ENCODE data around the gene TAS2R40.

DNA sequence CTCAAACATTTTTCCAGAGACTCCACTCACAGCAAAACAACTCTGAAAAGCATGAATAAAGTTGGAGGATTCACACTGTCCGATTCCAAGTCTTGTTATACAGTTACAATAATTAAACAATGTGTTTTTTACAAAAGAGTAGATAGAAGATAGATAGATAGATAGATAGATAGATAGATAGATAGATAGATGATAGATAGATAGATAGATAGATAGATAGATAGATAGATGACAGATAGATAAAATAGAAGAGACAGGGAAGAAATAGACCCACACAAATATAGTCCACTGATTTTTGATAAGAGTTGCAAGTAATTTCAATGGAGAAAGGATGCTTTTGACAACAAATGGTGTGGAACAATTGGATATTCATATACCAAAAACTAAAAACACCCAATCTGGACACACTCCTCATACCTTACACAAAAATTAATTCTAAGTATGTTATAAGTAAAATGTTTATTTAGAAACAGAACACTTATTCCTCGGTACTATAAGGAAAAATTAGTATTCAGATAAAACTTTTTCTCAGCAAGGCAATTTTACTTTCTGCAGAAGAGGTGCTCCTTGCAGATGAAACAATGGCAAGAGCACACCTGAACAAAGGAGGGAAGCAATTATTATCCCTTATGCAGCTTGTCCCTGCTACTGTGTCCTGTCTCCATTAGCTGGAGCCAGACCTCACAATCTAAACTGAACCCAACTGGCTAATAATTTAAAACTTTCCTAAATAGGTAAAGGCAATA is 44.3 kb upstream of the TAS2R40 start:
- TF ChIP-seq POU6F1 (CRISPR knock-in tag; IDR thresholded peaks at IDR 0.05; ENCODE audit: borderline replicate concordance, low read depth), result no peak
- TF ChIP-seq PATZ1 (CRISPR knock-in tag; IDR thresholded peaks at IDR 0.05; ENCODE audit: borderline replicate concordance), result no peak
- TF ChIP-seq TCF4 (CRISPR knock-in tag; IDR thresholded peaks at IDR 0.05; ENCODE audit: borderline replicate concordance), result no peak
- TF ChIP-seq, protein P1, sequence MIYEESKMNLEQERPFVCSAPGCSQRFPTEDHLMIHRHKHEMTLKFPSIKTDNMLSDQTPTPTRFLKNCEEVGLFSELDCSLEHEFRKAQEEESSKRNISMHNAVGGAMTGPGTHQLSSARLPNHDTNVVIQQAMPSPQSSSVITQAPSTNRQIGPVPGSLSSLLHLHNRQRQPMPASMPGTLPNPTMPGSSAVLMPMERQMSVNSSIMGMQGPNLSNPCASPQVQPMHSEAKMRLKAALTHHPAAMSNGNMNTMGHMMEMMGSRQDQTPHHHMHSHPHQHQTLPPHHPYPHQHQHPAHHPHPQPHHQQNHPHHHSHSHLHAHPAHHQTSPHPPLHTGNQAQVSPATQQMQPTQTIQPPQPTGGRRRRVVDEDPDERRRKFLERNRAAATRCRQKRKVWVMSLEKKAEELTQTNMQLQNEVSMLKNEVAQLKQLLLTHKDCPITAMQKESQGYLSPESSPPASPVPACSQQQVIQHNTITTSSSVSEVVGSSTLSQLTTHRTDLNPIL (CRISPR knock-in tag; IDR thresholded peaks at IDR 0.05; ENCODE audit: low read depth), result no peak
- TF ChIP-seq ZFP3 (CRISPR knock-in tag; IDR thresholded peaks at IDR 0.05), result no peak
- TF ChIP-seq ISL1 (CRISPR knock-in tag; IDR thresholded peaks at IDR 0.05), result no peak
- no peak for TF ChIP-seq ZNF565 (CRISPR knock-in tag; conservative IDR thresholded peaks at IDR 0.05; ENCODE audit: low read depth)
- TF ChIP-seq, protein P2, sequence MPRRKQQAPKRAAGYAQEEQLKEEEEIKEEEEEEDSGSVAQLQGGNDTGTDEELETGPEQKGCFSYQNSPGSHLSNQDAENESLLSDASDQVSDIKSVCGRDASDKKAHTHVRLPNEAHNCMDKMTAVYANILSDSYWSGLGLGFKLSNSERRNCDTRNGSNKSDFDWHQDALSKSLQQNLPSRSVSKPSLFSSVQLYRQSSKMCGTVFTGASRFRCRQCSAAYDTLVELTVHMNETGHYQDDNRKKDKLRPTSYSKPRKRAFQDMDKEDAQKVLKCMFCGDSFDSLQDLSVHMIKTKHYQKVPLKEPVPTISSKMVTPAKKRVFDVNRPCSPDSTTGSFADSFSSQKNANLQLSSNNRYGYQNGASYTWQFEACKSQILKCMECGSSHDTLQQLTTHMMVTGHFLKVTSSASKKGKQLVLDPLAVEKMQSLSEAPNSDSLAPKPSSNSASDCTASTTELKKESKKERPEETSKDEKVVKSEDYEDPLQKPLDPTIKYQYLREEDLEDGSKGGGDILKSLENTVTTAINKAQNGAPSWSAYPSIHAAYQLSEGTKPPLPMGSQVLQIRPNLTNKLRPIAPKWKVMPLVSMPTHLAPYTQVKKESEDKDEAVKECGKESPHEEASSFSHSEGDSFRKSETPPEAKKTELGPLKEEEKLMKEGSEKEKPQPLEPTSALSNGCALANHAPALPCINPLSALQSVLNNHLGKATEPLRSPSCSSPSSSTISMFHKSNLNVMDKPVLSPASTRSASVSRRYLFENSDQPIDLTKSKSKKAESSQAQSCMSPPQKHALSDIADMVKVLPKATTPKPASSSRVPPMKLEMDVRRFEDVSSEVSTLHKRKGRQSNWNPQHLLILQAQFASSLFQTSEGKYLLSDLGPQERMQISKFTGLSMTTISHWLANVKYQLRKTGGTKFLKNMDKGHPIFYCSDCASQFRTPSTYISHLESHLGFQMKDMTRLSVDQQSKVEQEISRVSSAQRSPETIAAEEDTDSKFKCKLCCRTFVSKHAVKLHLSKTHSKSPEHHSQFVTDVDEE (CRISPR knock-in tag; IDR thresholded peaks at IDR 0.05), result no peak
- TF ChIP-seq ZC3H10 (CRISPR knock-in tag; IDR thresholded peaks at IDR 0.05), result no peak
- TF ChIP-seq ZNF8 (CRISPR knock-in tag; IDR thresholded peaks at IDR 0.05), result no peak
- no peak for TF ChIP-seq RARB (CRISPR knock-in tag; IDR thresholded peaks at IDR 0.05)
- no peak for TF ChIP-seq ZFP30 (CRISPR knock-in tag; IDR thresholded peaks at IDR 0.05)
- TF ChIP-seq ZNF70 (CRISPR knock-in tag; IDR thresholded peaks at IDR 0.05), result no peak
- no peak for TF ChIP-seq CSRNP3 (CRISPR knock-in tag; IDR thresholded peaks at IDR 0.05)
